Natural killer cell (primary cell): ENCODE results near the gene OTULIN. TPM values are rescaled to one million over a fixed set of nuclear protein-coding genes. Genes with fewer than 3 reads are reported as not detected.

Experiments
- ATAC-seq, 3 donors: fragments of 150-1000 bp in 2 of 3; fragments of 200-7000 bp in 1 of 3; cut with Tn5 transposase; 1 replicate in 1 of 3; 2 replicates in 2 of 3; pipeline ENCODE4 v1.10.0; 2021; ENCODE audit warnings: mild to moderate bottlenecking in 2 of 3, moderate library complexity in 2 of 3
- DNase-seq, 2 donors: peaks; one replicate each; pipeline versions ENCODE4 v3.0.0 to v3.0.0-alpha.2; 2013 to 2021; ENCODE audit warnings: mixed read lengths in 1 of 2
- H3K27ac ChIP-seq: one replicate; pipeline ENCODE4 v1.5.1; 2013; ENCODE audit warnings: mild to moderate bottlenecking, low read length
- H3K27me3 ChIP-seq: one replicate; pipeline ENCODE4 v1.6.1; 2013; ENCODE audit warnings: low read length; ENCODE audit not compliant: control insufficient read depth, insufficient read depth
- H3K36me3 ChIP-seq: one replicate; pipeline ENCODE4 v1.6.1; 2013; ENCODE audit warnings: low read length; ENCODE audit not compliant: control insufficient read depth, insufficient read depth
- H3K4me1 ChIP-seq: one replicate; pipeline ENCODE4 v1.6.1; 2013; ENCODE audit warnings: low read length; ENCODE audit not compliant: control insufficient read depth, insufficient read depth
- H3K4me3 ChIP-seq: one replicate; pipeline ENCODE4 v1.5.1; 2013; ENCODE audit warnings: low read length
- H3K9me3 ChIP-seq: one replicate; pipeline ENCODE4 v1.6.1; 2013; ENCODE audit warnings: low read length; ENCODE audit not compliant: control insufficient read depth, insufficient read depth
- H3K27ac Mint-ChIP-seq, 2 donors: one replicate each; pipeline ENCODE4 v1.8.0; 2022; ENCODE audit warnings: mild to moderate bottlenecking in 2 of 2, mixed read lengths in 2 of 2, moderate library complexity in 1 of 2
- H3K27me3 Mint-ChIP-seq, 2 donors: one replicate each; pipeline ENCODE4 v1.8.0; 2022; ENCODE audit warnings: low read depth in 2 of 2, mixed read lengths in 2 of 2
- H3K36me3 Mint-ChIP-seq: one replicate; pipeline ENCODE4 v1.8.0; 2022; ENCODE audit warnings: mixed read lengths
- H3K4me1 Mint-ChIP-seq, 2 donors: one replicate each; pipeline ENCODE4 v1.8.0; 2022; ENCODE audit warnings: mixed read lengths in 2 of 2
- H3K4me3 Mint-ChIP-seq: one replicate; pipeline ENCODE4 v1.8.0; 2022; ENCODE audit warnings: mild to moderate bottlenecking, moderate library complexity, mixed read lengths
- H3K9me3 Mint-ChIP-seq, 2 donors: one replicate each; pipeline ENCODE4 v1.8.0; 2022; ENCODE audit warnings: mixed read lengths in 2 of 2
- CTCF ChIP-seq: fragments of 200-600 bp; IDR thresholded peaks from one replicate; pipeline ENCODE4 v1.8.0; 2022; ENCODE audit warnings: antibody characterized with exemption
- WGBS: methylation state at CpG from one replicate; pipeline ENCODE4 v1.1.7; 2013; ENCODE audit warnings: missing lambda C conversion rate; ENCODE audit not compliant: insufficient coverage; 5-methylcytosine and 5-hydroxymethylcytosine counted together
- intact Hi-C: fragments of 100-400 bp; cut with micrococcal nuclease; formaldehyde crosslinking; loops from one replicate; pipeline ENCODE4 v1.14.2; 2022
- total RNA-seq, 4 donors: library from RNA; stranded (reverse); fragments of 120-200 nt in 1 of 4; gene quantifications; one replicate each; pipeline versions ENCODE4 v1.2.3 to v1.2.4, GENCODE V29; 2013 to 2022

The OTULIN gene
- total RNA-seq, 3 donors from 2014 or later (not counting 1 experiment from before 2014, with no cell fraction given) = 96.5 to 166 (median 102) TPM

GRCh38 chr5:14665949-14666348 lies 1.4 kb downstream of the OTULIN start:
- no peak for TF ChIP-seq CTCF
- H3K36me3 Mint-ChIP-seq = no peaks in the 10 kb centered on the region
- peak overlapping the region; percentile 40 for H3K27ac ChIP-seq
- no peaks in the 10 kb centered on the region for H3K9me3 ChIP-seq
- H3K27me3 ChIP-seq = no peaks in the 10 kb centered on the region
- peak overlapping the region; percentile 82 for H3K4me3 ChIP-seq
- no peaks in the 10 kb centered on the region for H3K9me3 Mint-ChIP-seq
- ATAC-seq (peak in 1 of 3 donors; percentile 22), DNase-seq (peak; percentile 28 to 79)
- H3K27ac Mint-ChIP-seq = peak overlapping the region; percentile 96 to 98
- WGBS = 13% methylated on average over 7 of the region's 7 CpGs
- H3K4me1 ChIP-seq = peaks cover 56% of the 10 kb centered on the region
- peak overlapping the region; percentile 93 for H3K4me3 Mint-ChIP-seq
- intact Hi-C loops = loop anchor here (5.0 to 10.0 kb wide), 4 partner anchors 41 to 411 kb away; partner anchors contain the start of gene ANKH
- no peaks in the 10 kb centered on the region for H3K27me3 Mint-ChIP-seq
- no peaks in the 10 kb centered on the region for H3K36me3 ChIP-seq
- peaks cover 63% of the 10 kb centered on the region in 2 donors for H3K4me1 Mint-ChIP-seq

GRCh38 chr5:14666357-14666756 lies 1.8 kb downstream of the OTULIN start:
- Histone ChIP-seq H3K4me1 (peaks cover 56% of the 10 kb centered on the region), H3K9me3 (no peaks in the 10 kb centered on the region), H3K27ac (peak overlapping the region; percentile 40), H3K27me3 (no peaks in the 10 kb centered on the region), H3K4me3 (no peak overlapping the region), H3K36me3 (no peaks in the 10 kb centered on the region)
- intact Hi-C loops = loop anchor here (5.0 to 10.0 kb wide), 4 partner anchors 41 to 412 kb away; partner anchors contain the start of gene ANKH
- Mint-ChIP-seq H3K27me3 (no peaks in the 10 kb centered on the region), H3K4me1 (peaks cover 65 to 67% of the 10 kb centered on the region in 2 donors), H3K27ac (peak overlapping the region; percentile 96 to 98), H3K36me3 (no peaks in the 10 kb centered on the region), H3K9me3 (no peaks in the 10 kb centered on the region), H3K4me3 (peak overlapping the region; percentile 93)
- no peak for TF ChIP-seq CTCF
- 33% methylated on average over 1 of the region's 2 CpGs for WGBS
- DNase-seq (no peak), ATAC-seq (no peak)

GRCh38 chr5:14667290-14667689 lies 2.8 kb downstream of the OTULIN start:
- intact Hi-C loops = loop anchor here (5.0 to 10.0 kb wide), 4 partner anchors 40 to 412 kb away; partner anchors contain the start of gene ANKH
- Mint-ChIP-seq H3K4me1 (peaks cover 74 to 76% of the 10 kb centered on the region in 2 donors), H3K9me3 (no peaks in the 10 kb centered on the region), H3K4me3 (peak overlapping the region; percentile 93), H3K27me3 (no peaks in the 10 kb centered on the region), H3K36me3 (no peaks in the 10 kb centered on the region), H3K27ac (peak overlapping the region; percentile 96 to 98)
- H3K4me3 ChIP-seq = no peak overlapping the region
- ATAC-seq (no peak), DNase-seq (no peak)
- no peaks in the 10 kb centered on the region for H3K9me3 ChIP-seq
- H3K4me1 ChIP-seq = peaks cover 61% of the 10 kb centered on the region
- H3K36me3 ChIP-seq = no peaks in the 10 kb centered on the region
- 76% methylated on average over 8 of the region's 8 CpGs for WGBS
- H3K27me3 ChIP-seq = no peaks in the 10 kb centered on the region
- no peak for TF ChIP-seq CTCF
- no peak overlapping the region for H3K27ac ChIP-seq

- ATAC-seq (no peak), DNase-seq (no peak)
- H3K4me1 Mint-ChIP-seq = peaks cover 79 to 81% of the 10 kb centered on the region in 2 donors
- no peaks in the 10 kb centered on the region for H3K9me3 Mint-ChIP-seq
- no peaks in the 10 kb centered on the region for H3K27me3 ChIP-seq
- intact Hi-C loops = loop anchor here (5.0 to 10.0 kb wide), 4 partner anchors 40 to 413 kb away; partner anchors contain the start of gene ANKH
- WGBS = 29% methylated on average over 1 of the region's 1 CpG
- peaks cover 66% of the 10 kb centered on the region for H3K4me1 ChIP-seq
- H3K4me3 Mint-ChIP-seq = peak overlapping the region; percentile 93
- H3K36me3 ChIP-seq = no peaks in the 10 kb centered on the region
- no peaks in the 10 kb centered on the region for H3K36me3 Mint-ChIP-seq
- no peaks in the 10 kb centered on the region for H3K27me3 Mint-ChIP-seq
- peak overlapping the region; percentile 41 for H3K27ac ChIP-seq
- H3K9me3 ChIP-seq = no peaks in the 10 kb centered on the region
- no peak overlapping the region for H3K4me3 ChIP-seq
- H3K27ac Mint-ChIP-seq = peak overlapping the region; percentile 96 to 98
- no peak for TF ChIP-seq CTCF
Observed at GRCh38 chr5:14667770-14668169, 3.3 kb downstream of the OTULIN start.
